Fibroblast of mammary gland (primary cell): Measurements from ENCODE around the gene TRIM8.

Source experiments
- DNase-seq: peaks from one replicate; pipeline ENCODE4 v3.0.0-alpha.2; 2010; ENCODE audit warnings: low read depth
- H3K4me3 ChIP-seq: 2 replicates; pipeline ENCODE4 v1.5.1; 2011; ENCODE audit warnings: low read depth, mild to moderate bottlenecking, low read length, moderate library complexity; ENCODE audit not compliant: control insufficient read depth
- CTCF ChIP-seq: conservative IDR thresholded peaks from 2 replicates; pipeline ENCODE4 v1.5.1; 2011; ENCODE audit warnings: low read depth, low read length, inconsistent platforms; ENCODE audit not compliant: control insufficient read depth, insufficient read depth

The TRIM8 gene

GRCh38 chr10:102678068-102678400, 33.8 kb downstream of the TRIM8 start:
- no peak for DNase-seq
- no peak for TF ChIP-seq CTCF
- H3K4me3 ChIP-seq = no peak overlapping the region

GRCh38 chr10:102678842-102679289, 34.6 kb downstream of the TRIM8 start:
- peak; percentile 66 for TF ChIP-seq CTCF
- DNase-seq = peak; percentile 42
- H3K4me3 ChIP-seq = no peak overlapping the region

- DNase-seq = no peak
- TF ChIP-seq CTCF = no peak
- no peak overlapping the region for H3K4me3 ChIP-seq
These were observed 35.3 kb downstream of the TRIM8 start for GRCh38 chr10:102679596-102679995.

GRCh38 chr10:102681696-102682095, 37.4 kb downstream of the TRIM8 start:
- no peak for DNase-seq
- no peak overlapping the region for H3K4me3 ChIP-seq
- TF ChIP-seq CTCF = no peak

GRCh38 chr10:102682416-102682815, 38.1 kb downstream of the TRIM8 start:
- H3K4me3 ChIP-seq = no peak overlapping the region
- no peak for TF ChIP-seq CTCF
- DNase-seq = no peak

GRCh38 chr10:102682981-102683380, 38.7 kb downstream of the TRIM8 start:
- TF ChIP-seq CTCF = no peak
- no peak for DNase-seq
- H3K4me3 ChIP-seq = no peak overlapping the region

- DNase-seq = no peak
- H3K4me3 ChIP-seq = no peak overlapping the region
- TF ChIP-seq CTCF = no peak
These were observed 39.5 kb downstream of the TRIM8 start for GRCh38 chr10:102683736-102684135.
